Endothelial cell of umbilical vein (primary cell): ENCODE measurements around the gene CELF3.

Source experiments
- CTCF ChIP-seq, 2 donors: IDR thresholded peaks; 1 replicate in 1 of 2; 2 replicates in 1 of 2; pipeline ENCODE4 v1.5.1; 2011; ENCODE audit warnings: low read length in 2 of 2, mild to moderate bottlenecking in 2 of 2, moderate library complexity in 2 of 2, control low read depth in 1 of 2, inconsistent platforms in 1 of 2, low read depth in 1 of 2; ENCODE audit not compliant: insufficient read depth in 1 of 2; ENCODE audit errors: extremely low read depth in 1 of 2
- EZH2 ChIP-seq: IDR thresholded peaks from 2 replicates; pipeline ENCODE4 v1.6.1; 2012; ENCODE audit warnings: borderline replicate concordance, low read depth, mild to moderate bottlenecking, moderate library complexity, low read length, inconsistent platforms; ENCODE audit not compliant: severe bottlenecking
- POLR2A ChIP-seq: IDR thresholded peaks from 2 replicates; pipeline ENCODE4 v1.6.1; 2012; ENCODE audit warnings: low read depth, mild to moderate bottlenecking, control low read depth, low read length
- POLR2AphosphoS5 ChIP-seq: IDR thresholded peaks from 2 replicates; pipeline ENCODE4 v1.6.1; 2012; ENCODE audit warnings: low read depth, mild to moderate bottlenecking, control low read depth, low read length, moderate library complexity; ENCODE audit not compliant: insufficient read depth

- TF ChIP-seq CTCF (IDR thresholded peaks at IDR 0.05; ENCODE audit: extremely low read depth in 1 of 2, insufficient read depth in 1 of 2, low read depth in 1 of 2, low read length in 2 of 2) (no peak), EZH2 (no peak), POLR2AphosphoS5 (no peak), POLR2A (no peak)
Measured at GRCh38 chr1:151708891-151709290, 7.7 kb downstream of the CELF3 start.
